ENCODE data around the gene LRP4. TPM values are rescaled to one million over a fixed set of nuclear protein-coding genes. Genes with fewer than 3 reads are reported as not detected.
"Not testable (repeated sequence)": the region's sequence is repeated elsewhere in the genome, so short reads cannot be mapped to it uniquely, and the experiment has no call there.

LRP4 gene
- total and polyA plus RNA-seq, 2 donors from 2014 or later, result 1.8 to 3.7 TPM

- H3K27ac ChIP-seq (ENCODE audit: low read depth in 2 of 2, low read length in 2 of 2), result no peak overlapping the region
- no peak for FAIRE-seq
- intact Hi-C loops (cut with DNase I), result no loop called here
Observed at GRCh38 chr11:46942172-46942571, 23.8 kb upstream of the LRP4 start.

DNA sequence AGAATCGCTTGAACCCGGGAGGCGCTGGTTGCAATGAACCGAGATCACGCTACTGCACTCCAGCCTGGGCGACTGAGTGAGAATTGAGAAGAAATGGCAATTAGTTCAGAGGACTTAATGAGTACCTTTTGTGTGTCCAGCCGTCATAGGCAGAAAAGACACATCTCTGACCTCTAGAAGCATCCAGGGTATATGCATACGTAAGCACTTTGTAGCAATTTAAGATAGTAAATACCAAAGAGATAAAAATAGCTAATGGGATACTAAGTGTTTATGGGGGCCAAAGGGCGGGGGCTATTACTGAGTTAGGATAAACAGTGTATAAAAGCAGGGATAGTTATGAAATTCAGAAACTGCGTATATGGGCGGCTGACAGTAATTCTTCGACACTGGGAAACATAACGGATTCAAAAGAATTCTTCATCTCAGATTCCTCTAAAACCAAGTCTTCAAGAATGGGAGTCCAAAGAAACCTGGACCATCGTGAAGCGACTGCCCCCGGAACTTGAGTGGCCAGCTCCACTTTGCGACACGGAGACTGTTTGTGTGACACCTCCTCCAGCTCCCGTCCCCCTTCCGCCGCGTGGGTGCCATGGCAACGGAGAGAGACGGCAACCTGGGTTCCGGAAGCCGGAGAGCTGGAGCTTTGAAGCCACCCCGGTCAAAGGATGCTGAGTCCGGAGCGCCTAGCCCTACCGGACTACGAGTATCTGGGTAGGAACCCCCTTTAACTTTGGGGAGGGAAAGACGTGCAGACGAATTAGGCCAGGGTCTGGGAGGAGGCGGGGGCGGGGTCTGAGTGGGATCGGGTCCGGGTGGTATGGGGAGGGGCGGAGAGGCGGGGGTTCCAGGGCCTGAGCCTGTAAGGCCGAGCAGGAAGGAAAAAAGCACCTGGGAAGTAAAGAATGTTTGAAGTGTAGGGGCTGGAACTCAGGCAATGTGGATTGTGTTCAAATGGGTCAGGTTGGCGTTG lies 18.1 kb upstream of the LRP4 start, which contains the start of gene CSTPP1:
CSTPP1 (plus strand) TSS at position 624 of the 973 bp plus-strand sequence; CDS start at position 669, 45 bp downstream.
- Histone ChIP-seq H3K9ac (ENCODE audit: low read length in 3 of 3) (peak within 1 kb of the TSS in 1 of 3 donors; percentile 50), H3K4me1 (ENCODE audit: control insufficient read depth in 2 of 3, insufficient read depth in 2 of 3, low read depth in 1 of 3, low read length in 3 of 3) (no peaks in the 10 kb centered on the region), H3K9me3 (ENCODE audit: control insufficient read depth in 2 of 3, insufficient read depth in 1 of 3, low read length in 3 of 3) (no peaks in the 10 kb centered on the region), H3K36me3 (ENCODE audit: control insufficient read depth in 2 of 3, insufficient read depth in 3 of 3, low read length in 3 of 3) (no peaks in the 10 kb centered on the region), H3K27ac (ENCODE audit: low read depth in 2 of 2, low read length in 2 of 2) (no peak within 1 kb of the TSS), H3K27me3 (ENCODE audit: control insufficient read depth, insufficient read depth, low read length) (no peaks in the 10 kb centered on the region), H3K4me3 (ENCODE audit: low read length in 3 of 3) (peak within 1 kb of the TSS; percentile 64 to 81 (median 66))
- no peak for FAIRE-seq
- DNase-seq, result peak; percentile 95 to 98 (median 97)
- no peak for TF ChIP-seq CTCF (IDR thresholded peaks at IDR 0.05; ENCODE audit: borderline replicate concordance, extremely low read depth, insufficient read depth)
- intact Hi-C loops (cut with DNase I), result no loop called here

More at GRCh38 chr11:46942172-46942571, 23.8 kb upstream of the LRP4 start:
- H3K36me3 ChIP-seq (ENCODE audit: control insufficient read depth in 2 of 3, insufficient read depth in 3 of 3, low read length in 3 of 3), result no peaks in the 10 kb centered on the region
- H3K9me3 ChIP-seq (ENCODE audit: control insufficient read depth in 2 of 3, insufficient read depth in 1 of 3, low read length in 3 of 3), result no peaks in the 10 kb centered on the region
- no peak for TF ChIP-seq CTCF (IDR thresholded peaks at IDR 0.05; ENCODE audit: borderline replicate concordance, extremely low read depth, insufficient read depth)
- H3K9ac ChIP-seq (ENCODE audit: low read length in 3 of 3), result no peak overlapping the region
- H3K4me1 ChIP-seq (ENCODE audit: control insufficient read depth in 2 of 3, insufficient read depth in 2 of 3, low read depth in 1 of 3, low read length in 3 of 3), result no peaks in the 10 kb centered on the region
- no peak for DNase-seq
- H3K4me3 ChIP-seq (ENCODE audit: low read length in 3 of 3), result no peak overlapping the region
- H3K27me3 ChIP-seq (ENCODE audit: control insufficient read depth, insufficient read depth, low read length), result no peaks in the 10 kb centered on the region

DNA sequence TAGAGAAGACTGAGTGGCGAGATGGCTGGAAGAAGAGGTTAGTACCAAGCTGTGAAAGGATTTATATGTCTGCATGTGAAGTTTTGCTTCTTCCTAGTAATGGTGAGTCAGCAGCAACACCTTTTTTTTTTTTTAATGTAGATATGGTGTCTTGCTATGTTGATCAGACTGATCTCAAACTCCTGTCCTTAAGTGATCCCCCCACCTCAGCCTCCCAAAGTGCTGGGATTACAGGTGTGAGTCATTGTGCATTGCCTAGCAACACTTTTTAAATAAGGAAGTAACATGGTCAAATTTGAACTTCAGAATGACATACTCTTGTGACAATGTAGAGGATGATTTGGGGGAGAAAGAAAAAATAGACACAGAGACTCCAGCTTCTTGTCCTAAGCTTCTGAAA lies 11.7 kb upstream of the LRP4 start:
- Histone ChIP-seq H3K27ac (ENCODE audit: low read depth in 2 of 2, low read length in 2 of 2) (no peak overlapping the region), H3K4me1 (ENCODE audit: control insufficient read depth in 2 of 3, insufficient read depth in 2 of 3, low read depth in 1 of 3, low read length in 3 of 3) (no peaks in the 10 kb centered on the region), H3K9me3 (ENCODE audit: control insufficient read depth in 2 of 3, insufficient read depth in 1 of 3, low read length in 3 of 3) (no peaks in the 10 kb centered on the region), H3K36me3 (ENCODE audit: control insufficient read depth in 2 of 3, insufficient read depth in 3 of 3, low read length in 3 of 3) (no peaks in the 10 kb centered on the region), H3K9ac (ENCODE audit: low read length in 3 of 3) (no peak overlapping the region), H3K4me3 (ENCODE audit: low read length in 3 of 3) (no peak overlapping the region), H3K27me3 (ENCODE audit: control insufficient read depth, insufficient read depth, low read length) (no peaks in the 10 kb centered on the region)
- no peak for TF ChIP-seq CTCF (IDR thresholded peaks at IDR 0.05; ENCODE audit: borderline replicate concordance, extremely low read depth, insufficient read depth)
- intact Hi-C loops (cut with DNase I), result no loop called here
- no peak for FAIRE-seq
- DNase-seq, result no peak

GRCh38 chr11:46928701-46929100 lies 10.4 kb upstream of the LRP4 start:
- not testable (repeated sequence) for FAIRE-seq

GRCh38 chr11:46927928-46928327 lies 9.6 kb upstream of the LRP4 start:
- H3K36me3 ChIP-seq (ENCODE audit: control insufficient read depth in 2 of 3, insufficient read depth in 3 of 3, low read length in 3 of 3); DNase-seq; H3K27ac ChIP-seq (ENCODE audit: low read depth in 2 of 2, low read length in 2 of 2); H3K27me3 ChIP-seq (ENCODE audit: control insufficient read depth, insufficient read depth, low read length); H3K9ac ChIP-seq (ENCODE audit: low read length in 3 of 3); H3K4me1 ChIP-seq (ENCODE audit: control insufficient read depth in 2 of 3, insufficient read depth in 2 of 3, low read depth in 1 of 3, low read length in 3 of 3); intact Hi-C loops (cut with DNase I); H3K9me3 ChIP-seq (ENCODE audit: control insufficient read depth in 2 of 3, insufficient read depth in 1 of 3, low read length in 3 of 3); H3K4me3 ChIP-seq (ENCODE audit: low read length in 3 of 3); FAIRE-seq: not testable (repeated sequence)

More at GRCh38 chr11:46928701-46929100, 10.4 kb upstream of the LRP4 start:
- H3K27ac ChIP-seq (ENCODE audit: low read depth in 2 of 2, low read length in 2 of 2); H3K9ac ChIP-seq (ENCODE audit: low read length in 3 of 3); intact Hi-C loops (cut with DNase I); H3K4me3 ChIP-seq (ENCODE audit: low read length in 3 of 3); H3K4me1 ChIP-seq (ENCODE audit: control insufficient read depth in 2 of 3, insufficient read depth in 2 of 3, low read depth in 1 of 3, low read length in 3 of 3); DNase-seq; H3K27me3 ChIP-seq (ENCODE audit: control insufficient read depth, insufficient read depth, low read length); H3K9me3 ChIP-seq (ENCODE audit: control insufficient read depth in 2 of 3, insufficient read depth in 1 of 3, low read length in 3 of 3); H3K36me3 ChIP-seq (ENCODE audit: control insufficient read depth in 2 of 3, insufficient read depth in 3 of 3, low read length in 3 of 3): not testable (repeated sequence)

Data from kidney (tissue), 14 donors.